Measurements from ENCODE around the gene MAST4. TPM values are rescaled to one million over a fixed set of nuclear protein-coding genes. Genes with fewer than 3 reads are reported as not detected.
"Not testable (repeated sequence)": the region's sequence is repeated elsewhere in the genome, so short reads cannot be mapped to it uniquely, and the experiment has no call there.

The MAST4 gene
- total RNA-seq, 1 experiment from 2014 or later, result 3.3 TPM

DNA sequence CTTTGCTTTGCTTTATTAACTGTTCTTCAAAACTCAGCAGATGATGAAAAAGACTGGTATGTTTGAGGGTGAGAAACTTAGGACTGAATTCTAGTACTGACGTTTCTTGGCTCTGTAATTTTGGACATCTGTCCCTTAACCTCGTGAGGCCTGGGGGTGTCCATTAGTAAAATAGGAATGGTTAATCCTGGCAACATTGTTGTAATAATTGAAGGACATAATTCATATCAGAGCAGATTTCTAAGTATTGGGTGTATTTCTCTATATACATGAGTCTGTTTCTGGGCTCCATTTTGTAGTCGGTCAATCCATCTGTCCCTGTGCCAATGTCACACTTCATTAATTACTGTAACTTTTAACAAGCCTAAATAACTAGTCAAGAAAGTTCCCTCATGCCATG is 206.7 kb downstream of the MAST4 start:
- Histone ChIP-seq H3K4me3 (no peak overlapping the region), H3K27ac (no peak overlapping the region), H3K36me3 (no peaks in the 10 kb centered on the region), H3K27me3 (0 out of 2 replicates have a peak, but pooled peaks cover 5% of the 10 kb centered on the region), H3K4me1 (no peaks in the 10 kb centered on the region), H3K9me3 (replicated peaks) (no peaks in the 10 kb centered on the region)
- DNase-seq, result no peak

DNA sequence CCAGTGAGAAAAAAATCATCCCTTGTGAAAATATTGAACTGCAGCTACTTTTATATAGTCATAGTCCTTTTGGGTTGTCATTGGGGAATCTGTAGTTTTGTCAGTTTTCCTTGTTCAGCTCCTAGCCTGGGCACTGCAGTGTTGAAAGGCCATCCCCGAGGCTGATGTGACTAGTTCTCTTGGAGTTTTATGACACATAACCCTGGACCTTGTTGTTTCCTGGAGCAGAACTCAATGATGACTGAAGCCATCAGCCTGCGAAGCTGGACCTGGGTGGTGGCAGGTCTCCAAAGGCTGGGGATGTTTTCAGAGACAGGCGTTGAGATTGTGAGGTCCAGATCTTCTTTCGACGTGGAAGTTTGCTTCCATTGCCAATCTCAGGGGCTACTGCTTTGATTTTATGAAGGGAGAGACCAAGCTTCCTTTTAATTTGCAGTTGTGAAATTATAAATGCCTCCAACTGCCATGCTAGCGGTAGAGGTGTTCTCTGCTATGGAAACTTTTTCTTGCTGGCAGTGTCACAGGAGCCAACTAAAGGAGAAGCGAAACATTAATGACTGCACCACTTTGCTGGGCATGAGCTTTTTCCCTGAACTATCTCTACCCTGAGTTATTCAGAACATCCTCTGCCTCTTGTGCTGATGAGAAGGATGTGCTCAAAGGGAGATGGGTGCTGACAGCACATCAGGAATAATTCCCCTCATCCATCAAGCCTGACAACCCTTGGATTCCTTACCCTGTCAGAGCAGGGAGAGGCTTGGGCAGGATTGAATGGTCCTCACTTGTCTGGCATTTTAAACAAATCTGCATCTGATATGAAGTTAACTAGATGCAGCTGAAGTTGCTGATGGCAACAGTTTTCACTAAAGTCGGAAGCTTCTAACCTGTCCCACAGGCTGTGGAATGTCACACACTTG is 209.6 kb downstream of the MAST4 start:
- no peak overlapping the region for H3K4me3 ChIP-seq
- no peaks in the 10 kb centered on the region for H3K36me3 ChIP-seq
- H3K9me3 ChIP-seq (replicated peaks), result no peaks in the 10 kb centered on the region
- H3K27me3 ChIP-seq, result peaks cover 5% of the 10 kb centered on the region; the same call in 1 of the 2 replicates
- H3K27ac ChIP-seq, result no peak overlapping the region
- no peak for DNase-seq
- no peaks in the 10 kb centered on the region for H3K4me1 ChIP-seq

DNA sequence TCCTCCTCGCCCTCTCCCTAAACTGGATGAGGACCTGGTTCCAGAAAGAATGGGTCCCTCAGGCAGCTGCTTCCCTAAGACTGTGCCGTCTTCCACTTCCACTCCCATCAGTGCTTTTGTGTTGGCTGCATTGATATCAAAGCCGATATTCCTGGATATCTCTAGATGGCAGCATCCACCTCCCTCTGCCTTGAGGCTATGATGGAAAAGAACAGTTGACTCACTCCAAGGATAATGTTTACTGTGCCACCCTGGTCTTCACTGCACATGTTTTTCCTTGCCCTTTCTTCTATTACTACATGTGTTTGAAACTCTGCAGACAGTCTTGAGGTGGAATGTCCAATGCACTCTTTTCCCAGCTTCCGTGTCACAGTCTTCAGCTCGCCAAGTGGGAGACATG is 211.6 kb downstream of the MAST4 start:
- Histone ChIP-seq H3K27me3 (peaks cover 3% of the 10 kb centered on the region; the same call in 1 of the 2 replicates), H3K27ac (no peak overlapping the region), H3K36me3 (no peaks in the 10 kb centered on the region), H3K9me3 (replicated peaks) (no peaks in the 10 kb centered on the region), H3K4me3 (no peak overlapping the region), H3K4me1 (no peaks in the 10 kb centered on the region)
- DNase-seq, result peak; percentile 38 to 69

DNA sequence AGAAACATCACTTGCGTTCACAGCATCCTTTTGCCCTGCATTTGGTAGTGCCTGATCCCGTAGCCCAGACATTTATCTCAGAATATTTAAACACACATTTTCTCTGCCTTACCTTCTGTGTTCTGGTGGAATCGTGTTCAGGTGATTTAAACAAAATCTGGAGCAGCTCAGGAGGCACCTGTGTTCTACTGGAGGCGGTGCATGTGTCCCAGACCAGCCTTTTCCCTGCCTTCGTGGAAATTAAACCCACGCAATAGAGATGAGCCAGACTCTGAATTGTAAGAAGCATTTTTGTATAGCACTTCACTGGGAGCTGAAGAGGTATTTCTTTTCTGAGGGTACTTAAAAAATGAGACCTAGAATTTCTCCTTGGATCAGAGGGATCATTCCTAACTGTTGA is 212.5 kb downstream of the MAST4 start:
- Histone ChIP-seq H3K9me3 (replicated peaks) (no peaks in the 10 kb centered on the region), H3K4me3 (no peak overlapping the region), H3K27me3 (peaks cover 3% of the 10 kb centered on the region; the same call in 1 of the 2 replicates), H3K4me1 (no peaks in the 10 kb centered on the region), H3K27ac (no peak overlapping the region), H3K36me3 (no peaks in the 10 kb centered on the region)
- DNase-seq, result no peak

DNA sequence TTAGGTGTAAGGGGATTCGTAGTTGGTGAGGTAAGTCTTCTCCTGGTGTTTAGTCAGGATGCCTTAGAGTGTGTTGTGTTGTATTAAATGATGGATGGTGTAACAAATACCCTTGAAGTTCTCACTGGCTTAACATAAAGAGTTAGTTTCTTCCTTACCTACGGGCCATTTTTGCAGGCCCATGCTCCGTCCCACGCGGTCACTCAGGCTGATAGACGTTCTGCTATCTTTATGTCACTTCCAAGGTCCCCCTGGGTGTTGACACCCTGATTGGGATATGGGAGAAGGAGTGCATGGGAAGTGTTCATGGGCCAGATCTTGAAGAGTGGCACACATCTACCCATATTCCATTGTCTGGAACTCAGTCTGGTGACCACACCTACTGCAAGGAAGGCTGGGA is 214.0 kb downstream of the MAST4 start:
- H3K27ac ChIP-seq, result no peak overlapping the region
- H3K4me3 ChIP-seq, result no peak overlapping the region
- H3K27me3 ChIP-seq, result peaks cover 4% of the 10 kb centered on the region
- H3K4me1 ChIP-seq, result no peaks in the 10 kb centered on the region
- DNase-seq, result no peak
- no peaks in the 10 kb centered on the region for H3K9me3 ChIP-seq (replicated peaks)
- H3K36me3 ChIP-seq, result no peaks in the 10 kb centered on the region

DNA sequence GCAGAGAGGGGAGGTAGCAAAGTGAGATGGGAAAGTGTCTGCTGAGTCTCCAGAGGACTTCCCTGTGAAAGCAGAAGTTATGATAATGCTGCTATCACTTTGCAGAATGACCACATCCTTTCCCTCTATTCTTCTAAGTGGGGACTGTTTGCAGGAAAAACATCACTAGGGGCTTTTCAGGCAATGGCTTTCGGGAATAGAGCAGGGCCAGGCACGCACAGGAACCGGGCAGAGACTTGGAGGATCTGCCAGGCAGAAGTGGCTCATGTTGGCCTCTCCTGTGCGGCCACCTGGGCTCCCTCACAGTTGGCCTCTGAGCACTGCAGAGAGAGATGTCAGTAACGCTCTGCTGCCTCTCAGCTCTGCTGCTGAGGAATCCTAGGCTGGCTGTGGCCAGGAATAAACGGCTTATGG is 214.7 kb downstream of the MAST4 start:
- H3K4me1 ChIP-seq, result no peaks in the 10 kb centered on the region
- H3K36me3 ChIP-seq, result no peaks in the 10 kb centered on the region
- H3K27me3 ChIP-seq, result peaks cover 5% of the 10 kb centered on the region
- H3K4me3 ChIP-seq, result no peak overlapping the region
- no peaks in the 10 kb centered on the region for H3K9me3 ChIP-seq (replicated peaks)
- DNase-seq, result no peak
- H3K27ac ChIP-seq, result no peak overlapping the region

DNA sequence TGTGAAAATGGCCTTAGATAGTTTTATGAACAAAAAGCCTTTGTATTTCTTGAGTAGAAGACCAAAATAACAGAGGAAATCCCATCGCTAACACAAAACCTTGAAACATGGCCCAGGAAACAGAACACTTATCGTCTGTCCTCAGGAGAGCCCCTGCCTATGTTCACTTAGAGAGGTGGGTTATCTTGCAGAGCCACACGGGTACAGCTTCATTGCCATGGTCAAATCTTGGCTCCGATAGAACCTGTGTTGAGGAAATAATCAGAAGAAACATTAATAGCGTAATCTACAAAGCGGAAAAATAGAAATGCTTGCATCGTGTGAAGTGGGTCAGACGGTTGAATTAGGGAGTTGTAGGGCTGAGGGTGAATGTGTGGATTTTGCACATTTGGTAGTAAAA is 216.1 kb downstream of the MAST4 start:
- Histone ChIP-seq H3K27ac (no peak overlapping the region), H3K27me3 (peaks cover 8% of the 10 kb centered on the region), H3K4me3 (no peak overlapping the region), H3K36me3 (no peaks in the 10 kb centered on the region), H3K9me3 (replicated peaks) (no peaks in the 10 kb centered on the region), H3K4me1 (no peaks in the 10 kb centered on the region)
- DNase-seq, result no peak

DNA sequence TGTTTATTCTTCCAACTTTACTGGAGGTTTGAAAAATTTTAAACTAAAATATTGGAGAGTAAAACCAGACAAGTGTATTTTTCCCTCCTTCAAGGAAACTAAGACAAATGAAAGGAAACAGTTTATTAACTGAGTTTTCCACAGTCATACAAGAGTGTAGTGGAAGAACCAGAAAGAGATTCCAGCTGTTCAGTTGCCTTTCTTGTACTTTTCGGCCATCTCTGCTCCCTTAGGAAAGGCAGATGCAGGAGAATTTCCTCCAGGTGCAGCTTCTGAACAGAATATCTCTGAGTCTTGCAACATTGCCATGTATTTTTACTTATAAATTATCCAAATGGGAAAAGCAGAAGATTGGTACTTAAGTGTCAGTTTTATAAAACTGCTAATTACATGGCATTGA is 217.1 kb downstream of the MAST4 start:
- Histone ChIP-seq H3K27me3 (peaks cover 9% of the 10 kb centered on the region), H3K4me1 (no peaks in the 10 kb centered on the region), H3K4me3 (no peak overlapping the region), H3K36me3 (no peaks in the 10 kb centered on the region), H3K27ac (no peak overlapping the region), H3K9me3 (replicated peaks) (no peaks in the 10 kb centered on the region)
- DNase-seq, result no peak

DNA sequence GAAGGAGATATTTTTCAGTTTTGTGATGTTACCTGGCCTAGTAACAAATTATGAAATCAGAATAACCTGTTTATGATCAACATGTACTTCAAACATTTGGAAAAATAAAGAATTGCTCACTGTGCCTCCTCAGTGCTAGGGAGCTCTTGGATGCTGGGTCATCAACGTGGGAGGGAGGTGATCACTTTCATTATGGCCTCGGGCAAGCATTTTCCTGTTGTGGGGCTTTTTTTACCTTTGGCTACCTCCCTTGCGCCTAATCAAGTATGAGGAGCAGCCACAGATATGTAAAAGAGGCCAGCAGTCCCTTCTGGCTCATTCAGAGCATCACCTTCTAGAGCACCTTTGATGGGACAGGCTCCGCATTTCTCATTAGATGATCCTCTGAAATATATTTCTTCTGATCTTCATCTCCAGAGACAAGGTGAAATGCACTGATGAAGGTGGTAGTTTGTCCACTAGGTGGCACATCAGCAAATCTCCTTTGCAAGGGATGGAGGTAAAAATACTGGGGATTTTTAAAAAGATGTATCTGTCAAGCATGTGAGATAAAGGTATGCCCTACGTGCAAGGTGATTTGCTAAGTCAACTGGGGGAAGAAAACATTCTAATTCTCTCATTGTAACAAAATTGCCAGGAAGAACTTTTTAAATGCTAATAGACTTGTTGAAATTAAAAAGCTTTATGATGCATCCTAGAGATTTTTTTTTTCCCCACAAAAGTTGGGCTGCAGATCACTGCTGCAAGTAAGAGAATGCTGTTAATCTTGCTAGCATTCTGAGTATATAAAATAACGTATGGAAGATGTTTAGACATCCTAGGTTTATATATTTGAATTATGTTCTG is 218.2 kb downstream of the MAST4 start:
- H3K36me3 ChIP-seq, result no peaks in the 10 kb centered on the region
- H3K9me3 ChIP-seq (replicated peaks), result no peaks in the 10 kb centered on the region
- H3K27ac ChIP-seq, result no peak overlapping the region
- peaks cover 9% of the 10 kb centered on the region for H3K27me3 ChIP-seq
- no peaks in the 10 kb centered on the region for H3K4me1 ChIP-seq
- DNase-seq, result peak; percentile 15 to 65
- H3K4me3 ChIP-seq, result no peak overlapping the region

DNA sequence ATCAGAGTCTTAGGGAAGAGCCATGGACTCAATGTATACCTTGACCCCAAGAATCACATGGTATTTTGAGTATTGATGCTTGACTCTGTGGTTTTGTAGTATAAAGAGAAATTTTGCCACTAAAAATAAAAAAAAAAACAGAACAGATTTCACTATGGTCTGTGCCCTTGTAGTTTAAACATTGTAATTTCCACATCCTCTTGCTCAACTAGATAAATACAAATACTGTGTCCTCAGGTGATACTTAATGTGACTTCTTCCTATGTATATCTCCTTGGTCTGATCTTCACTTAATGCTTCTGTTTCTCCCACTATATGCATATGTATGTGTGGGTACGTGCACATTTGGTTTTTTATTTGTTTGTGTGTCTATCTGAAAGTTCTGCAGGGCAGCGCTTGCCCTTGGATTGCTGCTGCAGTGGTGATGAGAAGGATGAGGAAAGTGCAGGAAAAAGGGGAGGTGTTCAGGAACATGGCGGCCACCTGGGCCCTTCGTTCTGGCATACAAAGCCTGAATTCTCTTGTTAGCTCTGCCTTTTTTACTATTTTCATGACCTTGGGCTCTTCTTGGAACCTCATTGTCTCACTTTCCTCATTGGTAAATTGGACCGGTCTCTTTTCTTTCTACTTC is 222.2 kb downstream of the MAST4 start:
- no peaks in the 10 kb centered on the region for H3K4me1 ChIP-seq
- H3K36me3 ChIP-seq, result no peaks in the 10 kb centered on the region
- H3K4me3 ChIP-seq, result no peak overlapping the region
- DNase-seq, result no peak
- H3K9me3 ChIP-seq (replicated peaks), result no peaks in the 10 kb centered on the region
- H3K27me3 ChIP-seq, result peaks cover 6% of the 10 kb centered on the region; the same call in 1 of the 2 replicates
- H3K27ac ChIP-seq, result no peak overlapping the region

DNA sequence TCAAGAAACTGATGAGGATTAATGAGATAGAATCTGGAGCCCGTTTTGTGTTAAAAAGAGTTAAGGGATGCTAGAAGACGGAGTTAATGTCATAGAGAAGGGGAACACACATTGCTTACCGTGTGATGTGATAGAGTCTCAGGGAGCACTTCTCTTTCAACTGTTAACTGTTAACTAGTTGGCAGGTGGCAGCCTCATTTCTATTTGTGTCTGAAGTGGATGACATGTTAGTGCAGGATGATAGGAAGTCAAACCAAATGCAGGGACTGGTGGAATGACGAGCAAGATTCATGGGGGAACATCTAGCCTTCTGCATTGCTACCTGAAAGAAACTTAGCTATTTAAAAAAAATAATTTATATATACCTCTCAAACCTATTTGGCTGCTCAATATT is 222.7 kb downstream of the MAST4 start:
- no peaks in the 10 kb centered on the region for H3K9me3 ChIP-seq (replicated peaks)
- DNase-seq, result no peak
- no peak overlapping the region for H3K27ac ChIP-seq

DNA sequence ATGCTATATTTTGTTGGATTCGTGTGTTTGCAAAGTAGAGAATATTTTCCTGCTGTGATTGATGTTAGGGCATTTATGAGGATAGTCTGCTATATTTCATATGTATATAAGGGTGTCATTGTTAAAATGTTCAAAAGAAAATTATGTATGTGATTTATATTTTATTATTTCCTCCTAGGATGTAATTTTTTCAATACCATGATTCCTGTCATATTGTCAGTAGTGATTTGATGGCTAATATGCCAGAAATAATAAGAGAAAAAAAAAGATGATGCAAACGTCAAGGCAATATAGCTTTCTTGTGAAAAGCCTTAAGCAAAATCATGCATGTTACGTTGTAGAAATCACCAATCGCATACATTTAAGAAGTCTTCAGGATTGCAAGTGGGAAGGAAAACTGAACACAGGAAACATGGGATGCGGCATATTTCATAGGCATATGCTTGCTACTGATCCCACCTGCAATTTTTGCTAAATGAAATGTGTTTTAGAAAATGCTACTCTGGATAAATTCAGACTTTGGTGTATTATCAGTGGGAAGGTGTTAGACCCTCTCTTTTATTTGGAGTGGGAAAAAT is 224.5 kb downstream of the MAST4 start:
- Histone ChIP-seq H3K9me3 (replicated peaks) (no peaks in the 10 kb centered on the region), H3K27me3 (peaks cover 3% of the 10 kb centered on the region; the same call in 1 of the 2 replicates), H3K36me3 (no peaks in the 10 kb centered on the region), H3K4me1 (no peaks in the 10 kb centered on the region), H3K4me3 (no peak overlapping the region), H3K27ac (no peak overlapping the region)
- DNase-seq, result no peak

More for the DNA sequence above, 222.7 kb downstream of the MAST4 start:
- Histone ChIP-seq H3K27me3 (peaks cover 6% of the 10 kb centered on the region; the same call in 1 of the 2 replicates), H3K4me3 (no peak overlapping the region), H3K36me3 (no peaks in the 10 kb centered on the region), H3K4me1 (no peaks in the 10 kb centered on the region)

DNA sequence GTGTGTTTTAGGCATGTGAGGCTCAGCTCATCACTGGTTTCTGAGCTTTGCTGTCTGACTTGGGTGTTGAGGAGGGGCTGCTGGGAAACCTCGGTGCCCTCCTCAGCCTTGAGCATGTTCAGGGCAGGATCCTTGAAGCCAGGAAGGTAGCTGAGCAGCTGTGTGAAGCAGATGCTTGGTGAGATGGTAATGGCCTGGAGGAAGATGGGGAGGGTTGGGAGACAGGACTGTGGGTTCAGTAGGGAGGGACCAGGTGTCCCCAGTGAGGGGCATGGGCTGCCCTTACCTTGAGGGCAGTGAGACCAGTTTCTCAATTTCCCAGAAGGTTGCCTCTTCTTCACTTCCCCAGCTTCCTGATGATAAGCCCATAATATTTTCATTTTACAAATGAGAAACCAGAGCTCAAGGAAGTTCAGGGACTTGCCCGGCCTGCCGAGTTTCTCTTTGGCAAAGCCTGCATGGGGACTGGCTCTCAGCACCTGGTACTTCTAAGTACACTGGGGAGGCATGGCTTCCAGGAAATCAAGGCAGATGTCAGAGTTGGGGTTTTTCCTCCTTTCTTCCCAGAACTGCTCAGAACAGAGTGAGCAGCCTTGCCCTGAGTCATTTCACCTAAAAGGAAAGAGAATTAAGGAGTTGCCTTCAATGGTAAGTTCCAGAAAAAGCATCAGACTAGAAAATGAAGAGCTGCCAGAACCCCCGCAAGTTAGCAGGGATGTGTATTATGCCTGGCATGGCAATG is 225.7 kb downstream of the MAST4 start:
- no peak for DNase-seq
- Histone ChIP-seq H3K27me3 (peaks cover 3% of the 10 kb centered on the region; the same call in 1 of the 2 replicates), H3K4me3 (no peak overlapping the region), H3K36me3 (no peaks in the 10 kb centered on the region), H3K9me3 (replicated peaks) (no peaks in the 10 kb centered on the region), H3K4me1 (no peaks in the 10 kb centered on the region), H3K27ac (no peak overlapping the region)

DNA sequence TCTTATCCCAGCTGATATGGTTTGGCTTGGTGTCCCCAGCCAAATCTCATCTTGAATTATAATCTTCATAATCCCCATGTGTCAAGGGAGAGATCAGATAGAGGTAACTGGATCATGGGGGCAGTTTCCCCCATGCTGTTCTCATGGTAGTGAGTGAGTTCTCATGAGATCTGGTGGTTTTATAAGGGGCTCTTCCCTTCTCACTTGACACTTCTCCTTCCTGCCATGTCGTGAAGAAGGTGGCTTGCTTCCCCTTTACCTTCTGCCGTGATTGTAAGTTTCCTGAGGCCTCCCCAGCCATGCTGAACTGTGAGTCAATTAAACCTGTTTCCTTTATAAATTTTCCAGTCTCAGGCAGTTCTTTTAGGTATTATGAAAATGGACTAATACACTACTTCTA is 226.7 kb downstream of the MAST4 start:
- not testable (repeated sequence) for H3K27me3 ChIP-seq; H3K4me1 ChIP-seq; H3K27ac ChIP-seq; DNase-seq; H3K9me3 ChIP-seq (replicated peaks); H3K4me3 ChIP-seq; H3K36me3 ChIP-seq

Data from SJCRH30 (cell line).